Measurements from ENCODE around the gene PARVG.

- no peak for TF ChIP-seq CTCF (IDR thresholded peaks at IDR 0.05)
- no peak for TF ChIP-seq POLR2A (IDR thresholded peaks at IDR 0.05)
Observed at GRCh38 chr22:44218071-44218470, 37.3 kb downstream of the PARVG start.
